ELF-1 (cell line): ENCODE measurements around the gene PCSK5.
"Not testable (repeated sequence)": the region's sequence is repeated elsewhere in the genome, so short reads cannot be mapped to it uniquely, and the experiment has no call there.

Source experiments
- DNase-seq: peaks from one replicate; pipeline ENCODE4 v3.0.0-alpha.2; 2016; ENCODE audit warnings: low read depth, low spot score

Gene PCSK5

GRCh38 chr9:75890472-75891276 lies at the start of gene PCSK5:
Gene PCSK5, plus strand, starts transcription at chr9:75890673. Its CDS starts 509 bp downstream, at chr9:75891182.
- peak; percentile 90 for DNase-seq

- DNase-seq, result no peak
These were observed 46.2 kb upstream of the PCSK5 start for GRCh38 chr9:75844321-75844720.

GRCh38 chr9:75845806-75846205 lies 44.7 kb upstream of the PCSK5 start:
- DNase-seq, result no peak

- DNase-seq, result no peak
These were observed 43.4 kb upstream of the PCSK5 start for GRCh38 chr9:75847085-75847484.

GRCh38 chr9:75850459-75851200 lies 39.8 kb upstream of the PCSK5 start:
- DNase-seq, result no peak

GRCh38 chr9:75851917-75852316 lies 38.6 kb upstream of the PCSK5 start:
- peak; percentile 2 for DNase-seq

GRCh38 chr9:75852746-75853145 lies 37.7 kb upstream of the PCSK5 start:
- no peak for DNase-seq

- no peak for DNase-seq
These were observed 35.0 kb upstream of the PCSK5 start for GRCh38 chr9:75855509-75855908.

GRCh38 chr9:75858497-75859092 lies 31.9 kb upstream of the PCSK5 start:
- DNase-seq, result no peak

GRCh38 chr9:75864266-75864665 lies 26.2 kb upstream of the PCSK5 start:
- no peak for DNase-seq

- peak; percentile 14 for DNase-seq
These were observed 24.1 kb upstream of the PCSK5 start for GRCh38 chr9:75866273-75866871.

GRCh38 chr9:75868526-75868925 lies 21.9 kb upstream of the PCSK5 start:
- DNase-seq, result not testable (repeated sequence)

GRCh38 chr9:75869236-75869635 lies 21.2 kb upstream of the PCSK5 start:
- no peak for DNase-seq

- no peak for DNase-seq
These were observed 20.0 kb upstream of the PCSK5 start for GRCh38 chr9:75870450-75870849.

GRCh38 chr9:75871624-75872023 lies 18.8 kb upstream of the PCSK5 start:
- DNase-seq, result no peak

GRCh38 chr9:75873712-75874111 lies 16.8 kb upstream of the PCSK5 start:
- DNase-seq, result no peak

- DNase-seq, result no peak
These were observed 13.4 kb upstream of the PCSK5 start for GRCh38 chr9:75876999-75877640.

GRCh38 chr9:75878488-75878860 lies 12.0 kb upstream of the PCSK5 start:
- no peak for DNase-seq

- no peak for DNase-seq
These were observed 9.9 kb upstream of the PCSK5 start for GRCh38 chr9:75880618-75881017.

- no peak for DNase-seq
These were observed 8.7 kb upstream of the PCSK5 start for GRCh38 chr9:75881761-75882160.

GRCh38 chr9:75885652-75886051 lies 4.8 kb upstream of the PCSK5 start:
- DNase-seq, result no peak

GRCh38 chr9:75889577-75889976 lies 896 bp upstream of the PCSK5 start:
- DNase-seq, result no peak
